NT2/D1 (cell line): ENCODE measurements around the gene ZNF652.

ENCODE experiments used
- YY1 ChIP-seq: IDR thresholded peaks from 2 replicates; pipeline ENCODE4 v1.6.1; 2011; ENCODE audit not compliant: insufficient read length, insufficient read depth
- ZNF274 ChIP-seq: IDR thresholded peaks from 2 replicates; pipeline ENCODE4 v1.6.1; 2011; ENCODE audit warnings: mild to moderate bottlenecking, low read depth, low read length

- TF ChIP-seq YY1 (no peak), ZNF274 (no peak)
These were observed 84.0 kb downstream of the ZNF652 start for GRCh38 chr17:49278076-49278475.
